HG03354 (cell line): Measurements from ENCODE around the gene BBS2.

Experiments used
- ATAC-seq: cut with Tn5 transposase; IDR thresholded peaks from one replicate; pipeline ENCODE4 v1.9.1; 2021; ENCODE audit warnings: mild to moderate bottlenecking; ENCODE audit not compliant: unreplicated experiment, poor library complexity, severe bottlenecking

Gene BBS2

DNA sequence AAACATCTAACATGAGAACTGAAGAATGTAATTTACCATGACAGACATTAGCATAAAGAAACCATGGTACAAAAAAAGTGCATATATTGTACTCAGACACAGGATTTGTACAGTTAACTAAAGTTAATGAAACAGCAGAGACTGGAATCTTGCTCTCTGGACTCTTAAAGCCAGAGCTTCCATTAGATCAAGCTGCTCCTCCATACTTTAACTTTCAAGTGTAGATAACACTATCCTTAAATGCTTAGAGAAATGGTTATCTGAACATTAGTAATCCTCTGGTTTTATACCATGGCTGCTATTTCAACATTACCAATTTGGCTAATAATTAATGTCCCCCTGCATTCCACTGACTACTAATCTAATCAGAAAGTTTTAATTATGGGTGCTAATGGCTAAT, 71.8 kb downstream of the BBS2 start:
- no peak for ATAC-seq

- no peak for ATAC-seq
Observed at GRCh38 chr16:56447286-56447685, 72.5 kb downstream of the BBS2 start.

- ATAC-seq, result no peak
Observed at GRCh38 chr16:56438038-56438437, 81.8 kb downstream of the BBS2 start.

DNA sequence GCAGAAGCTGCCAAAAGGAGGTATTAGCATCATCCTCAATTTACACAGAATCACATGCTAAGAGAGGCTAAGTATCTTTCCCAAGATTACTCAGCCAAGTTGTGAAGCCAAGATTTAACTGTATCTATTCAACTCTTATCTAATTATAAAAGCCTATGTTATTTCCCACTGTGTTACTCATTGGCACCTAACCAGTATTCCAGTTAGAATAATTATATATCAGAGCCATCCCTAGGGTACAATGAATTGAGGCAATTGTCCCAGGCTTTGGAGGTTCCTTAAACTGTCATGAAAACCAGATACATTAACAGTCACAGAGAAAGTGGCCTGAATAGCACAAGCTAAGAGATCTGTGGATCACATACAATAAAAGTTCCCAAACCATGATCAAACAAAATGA, 83.6 kb downstream of the BBS2 start:
- no peak for ATAC-seq
